Measurements from ENCODE around the gene CRYBB1.

DNA sequence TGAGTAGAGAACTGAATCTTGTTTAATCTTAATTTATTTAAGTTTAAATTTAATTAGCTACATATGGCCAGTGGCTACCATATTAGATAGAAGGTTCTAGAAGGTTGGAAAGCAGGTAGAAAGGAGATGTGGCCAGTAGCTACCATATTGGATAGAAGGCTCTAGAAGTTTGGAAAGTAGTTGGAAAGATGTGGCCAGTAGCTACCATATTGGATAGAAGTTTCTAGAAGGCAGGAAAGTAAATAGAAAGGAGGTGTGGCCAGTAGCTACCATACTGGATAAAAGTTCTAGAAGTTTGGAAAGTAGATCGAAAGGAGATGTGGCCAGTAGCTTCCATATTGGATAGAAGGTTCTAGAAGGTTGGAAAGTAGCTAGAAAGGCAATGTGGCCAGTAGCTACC, 6.2 kb upstream of the CRYBB1 start:
- TF ChIP-seq, protein P1, sequence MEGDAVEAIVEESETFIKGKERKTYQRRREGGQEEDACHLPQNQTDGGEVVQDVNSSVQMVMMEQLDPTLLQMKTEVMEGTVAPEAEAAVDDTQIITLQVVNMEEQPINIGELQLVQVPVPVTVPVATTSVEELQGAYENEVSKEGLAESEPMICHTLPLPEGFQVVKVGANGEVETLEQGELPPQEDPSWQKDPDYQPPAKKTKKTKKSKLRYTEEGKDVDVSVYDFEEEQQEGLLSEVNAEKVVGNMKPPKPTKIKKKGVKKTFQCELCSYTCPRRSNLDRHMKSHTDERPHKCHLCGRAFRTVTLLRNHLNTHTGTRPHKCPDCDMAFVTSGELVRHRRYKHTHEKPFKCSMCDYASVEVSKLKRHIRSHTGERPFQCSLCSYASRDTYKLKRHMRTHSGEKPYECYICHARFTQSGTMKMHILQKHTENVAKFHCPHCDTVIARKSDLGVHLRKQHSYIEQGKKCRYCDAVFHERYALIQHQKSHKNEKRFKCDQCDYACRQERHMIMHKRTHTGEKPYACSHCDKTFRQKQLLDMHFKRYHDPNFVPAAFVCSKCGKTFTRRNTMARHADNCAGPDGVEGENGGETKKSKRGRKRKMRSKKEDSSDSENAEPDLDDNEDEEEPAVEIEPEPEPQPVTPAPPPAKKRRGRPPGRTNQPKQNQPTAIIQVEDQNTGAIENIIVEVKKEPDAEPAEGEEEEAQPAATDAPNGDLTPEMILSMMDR (IDR thresholded peaks at IDR 0.05; ENCODE audit: poor library complexity) = no peak
- TF ChIP-seq EZH2 (IDR thresholded peaks at IDR 0.05; ENCODE audit: borderline replicate concordance) = no peak

Measured in hepatocyte (in vitro differentiated cells).